AML-193 (cell line): ENCODE measurements around the gene GPR21.

Experiments used
- DNase-seq, 2 experiments: peaks; one replicate each; lab custom pipeline; 2025; lab: John Stamatoyannopoulos, UW

Gene GPR21, protein sequence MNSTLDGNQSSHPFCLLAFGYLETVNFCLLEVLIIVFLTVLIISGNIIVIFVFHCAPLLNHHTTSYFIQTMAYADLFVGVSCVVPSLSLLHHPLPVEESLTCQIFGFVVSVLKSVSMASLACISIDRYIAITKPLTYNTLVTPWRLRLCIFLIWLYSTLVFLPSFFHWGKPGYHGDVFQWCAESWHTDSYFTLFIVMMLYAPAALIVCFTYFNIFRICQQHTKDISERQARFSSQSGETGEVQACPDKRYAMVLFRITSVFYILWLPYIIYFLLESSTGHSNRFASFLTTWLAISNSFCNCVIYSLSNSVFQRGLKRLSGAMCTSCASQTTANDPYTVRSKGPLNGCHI

DNA sequence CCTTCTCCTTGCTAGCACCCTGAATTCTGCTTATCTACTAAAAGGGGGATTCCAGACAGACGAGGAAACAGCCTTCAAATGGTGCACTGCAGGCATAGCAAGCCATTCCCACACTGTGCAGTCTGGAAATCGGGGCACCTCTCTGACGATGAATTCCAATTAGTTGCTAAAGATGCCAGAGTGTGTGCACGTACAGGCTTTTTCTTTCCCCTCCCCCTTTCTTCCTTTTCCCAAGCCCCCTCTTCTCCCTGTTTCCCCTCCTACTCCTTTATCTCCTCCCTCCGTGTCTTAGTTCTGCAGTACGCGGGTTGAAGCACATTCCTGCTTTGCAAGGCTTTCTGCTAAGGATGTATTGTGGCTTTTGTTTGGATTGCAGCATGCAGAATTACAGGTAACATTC, at the start of gene GPR21:
Gene GPR21, plus strand, starts transcription at position 316 of the 400 bp plus-strand sequence. CDS start 900 bp downstream, outside the sequence.
- DNase-seq: no peak

DNA sequence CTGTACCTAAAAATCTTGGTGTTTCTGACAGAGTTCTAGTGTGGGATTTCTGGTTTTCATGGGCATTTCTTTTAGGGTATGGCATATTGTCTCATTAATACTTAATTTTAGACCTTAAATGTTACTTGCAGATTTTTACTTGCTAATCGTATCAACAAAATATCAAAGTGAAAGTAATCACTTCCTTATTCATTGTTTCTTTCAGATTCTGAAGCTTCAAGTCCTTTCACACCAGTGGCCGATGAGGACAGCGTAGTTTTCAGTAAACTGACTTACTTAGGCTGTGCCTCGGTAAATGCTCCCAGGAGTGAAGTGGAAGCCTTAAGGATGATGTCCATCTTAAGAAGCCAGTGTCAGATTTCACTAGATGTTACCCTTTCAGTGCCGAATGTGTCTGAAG, 47.5 kb upstream of the GPR21 start:
- DNase-seq: no peak

DNA sequence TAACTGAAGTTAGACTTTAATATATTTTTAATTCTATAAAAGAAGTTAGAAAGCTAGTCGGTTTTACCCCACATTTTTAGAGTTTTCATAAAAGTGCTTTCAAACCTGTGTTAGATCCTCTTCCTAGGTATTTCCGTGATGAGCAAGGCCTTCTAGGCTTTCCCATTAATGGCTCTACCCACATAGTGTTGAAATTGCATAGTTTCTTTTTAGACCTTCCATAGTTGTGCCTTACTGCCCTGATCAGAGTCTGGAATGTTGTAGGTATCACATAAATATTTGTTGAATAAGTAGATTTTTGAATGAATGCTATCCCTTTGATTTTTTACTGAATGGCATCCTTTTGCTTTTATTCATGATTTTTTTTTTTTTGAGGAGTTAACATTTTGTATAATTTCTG, 45.3 kb upstream of the GPR21 start:
- no peak for DNase-seq

DNA sequence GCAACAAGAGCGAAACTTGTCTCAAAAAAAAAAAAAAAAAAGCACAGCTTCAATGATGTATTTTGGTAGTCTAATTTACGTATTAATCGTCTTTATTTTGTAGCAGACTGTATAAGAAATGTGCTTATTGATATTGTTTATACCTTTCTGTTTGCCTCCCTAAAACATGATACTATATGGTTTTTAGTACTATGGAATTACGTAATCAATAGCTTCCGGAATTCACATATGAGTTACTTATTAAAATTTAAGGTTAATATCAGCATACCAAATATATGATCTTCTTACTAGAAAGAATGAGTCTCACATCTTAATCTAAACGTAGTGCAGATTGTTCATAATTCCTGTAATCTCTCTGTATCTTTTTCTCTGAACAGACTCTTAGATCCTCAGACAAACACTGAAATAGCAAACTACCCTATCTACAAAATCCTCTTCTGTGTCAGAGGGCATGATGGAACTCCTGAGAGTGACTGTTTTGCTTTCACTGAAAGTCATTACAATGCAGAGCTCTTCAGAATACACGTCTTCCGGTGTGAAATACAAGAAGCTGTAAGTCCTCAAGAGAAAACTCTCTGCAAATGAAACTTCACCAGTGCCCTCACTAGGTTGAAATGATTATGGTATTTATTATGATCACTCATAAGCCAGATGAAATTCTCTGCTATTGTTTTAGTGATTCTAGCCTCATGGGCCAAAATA, 44.4 kb upstream of the GPR21 start:
- no peak for DNase-seq

DNA sequence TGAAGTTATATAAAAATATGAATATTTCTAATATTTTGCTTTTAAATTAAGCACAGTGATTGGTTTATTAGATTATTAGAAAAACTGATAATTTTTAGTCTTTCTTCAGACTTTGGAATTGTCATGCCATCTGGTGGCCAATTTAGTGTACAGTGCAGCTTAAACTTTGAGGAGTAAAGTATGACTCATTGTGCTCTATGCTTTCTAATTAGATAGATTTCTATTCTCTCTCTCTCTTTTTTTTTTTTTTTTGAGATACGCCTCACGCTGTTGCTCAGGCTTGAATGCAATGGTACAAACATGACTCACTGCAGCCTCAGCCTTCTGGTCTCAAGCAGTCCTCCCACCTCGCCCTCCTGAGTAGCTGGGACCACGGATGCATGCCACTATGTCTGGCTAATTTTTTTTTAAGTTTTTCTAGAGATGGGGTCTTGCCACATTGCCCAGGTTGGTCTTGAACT, 42.1 kb upstream of the GPR21 start:
- DNase-seq: peak; percentile 49 to 65

DNA sequence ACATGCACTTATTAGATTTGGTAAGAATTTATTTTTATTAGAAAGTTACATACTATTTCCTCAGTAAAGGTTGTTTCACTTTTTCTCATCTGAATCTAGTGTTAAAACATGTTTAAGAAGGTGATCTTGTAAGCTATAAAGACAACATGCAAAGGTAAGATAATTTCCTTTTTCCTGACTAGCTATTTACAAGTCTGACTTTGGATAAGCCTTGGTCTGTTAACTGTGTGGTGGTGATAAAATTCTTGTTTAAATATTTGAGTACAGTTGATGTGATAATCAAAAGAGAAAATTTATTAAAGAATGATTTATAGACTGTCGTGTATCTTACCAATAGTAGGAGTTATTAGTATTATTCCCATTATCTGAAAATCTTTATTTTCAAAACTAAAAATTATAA, 36.9 kb upstream of the GPR21 start:
- no peak for DNase-seq

DNA sequence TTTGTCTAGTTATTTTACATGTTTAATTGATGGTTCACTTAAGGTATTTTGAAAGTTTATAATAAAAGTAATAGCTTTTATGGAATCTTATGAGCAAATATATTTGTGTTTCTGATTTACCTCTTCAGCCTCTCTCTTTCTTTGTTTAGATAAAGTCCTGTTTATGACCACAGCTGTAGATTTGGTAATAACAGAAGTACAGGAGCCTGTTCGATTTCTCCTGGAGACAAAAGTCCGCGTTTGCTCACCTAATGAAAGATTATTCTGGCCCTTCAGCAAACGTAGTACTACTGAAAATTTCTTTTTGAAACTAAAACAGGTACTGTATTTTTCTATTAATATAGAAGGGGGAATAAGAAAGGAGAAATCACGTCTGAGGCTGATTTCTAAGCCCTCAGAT, 35.0 kb upstream of the GPR21 start:
- no peak for DNase-seq

DNA sequence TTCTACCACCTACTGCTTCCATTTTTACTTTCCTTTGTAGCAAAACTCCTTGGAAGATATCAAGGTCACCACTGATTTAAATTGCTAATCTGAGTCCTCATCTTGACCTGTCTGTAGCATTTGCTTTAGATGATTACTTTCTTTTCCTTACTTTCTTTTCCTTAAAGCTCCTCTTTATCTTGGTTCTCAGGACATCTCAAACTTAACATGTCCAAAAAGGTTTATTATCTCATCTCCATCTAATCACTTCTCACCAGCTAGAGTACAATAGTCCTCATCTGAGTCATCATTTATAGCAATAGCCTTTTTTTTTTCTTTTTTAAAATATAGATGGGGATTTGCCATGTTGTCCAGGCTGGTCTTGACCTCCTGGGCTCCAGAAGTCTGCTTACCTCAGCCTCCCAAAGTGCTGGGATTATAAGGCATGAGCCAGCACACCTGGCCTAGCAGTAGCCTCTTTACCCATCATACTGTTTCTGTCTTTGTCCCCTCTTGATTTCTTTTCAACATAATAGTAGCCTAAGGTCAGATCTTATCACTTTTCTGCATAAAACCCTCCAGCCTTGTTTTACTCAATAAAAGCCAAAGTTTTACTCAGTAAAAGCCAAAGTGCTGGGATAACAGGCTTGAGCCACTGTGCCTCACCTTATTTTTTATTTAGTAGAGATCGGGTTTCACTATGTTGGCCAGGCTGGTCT, 32.9 kb upstream of the GPR21 start:
- no peak for DNase-seq

DNA sequence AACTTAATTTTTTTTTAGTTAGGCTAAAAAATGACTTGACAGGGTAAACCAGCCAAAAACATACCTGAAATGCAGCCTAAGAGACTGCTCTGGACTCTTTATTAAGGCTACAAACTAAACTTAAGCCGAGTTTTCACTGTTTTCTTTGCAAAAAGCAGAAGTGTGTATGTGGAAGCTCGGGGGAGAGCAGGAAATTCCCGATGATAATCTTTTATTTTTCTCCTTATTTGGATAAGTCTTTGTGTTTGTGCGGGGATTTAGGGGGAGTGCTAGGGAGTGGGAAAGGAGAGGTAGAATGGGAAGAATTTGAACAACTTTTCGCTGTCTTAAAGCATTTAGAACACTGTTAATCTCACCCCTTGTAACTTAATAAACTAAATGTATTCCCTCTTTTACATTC, 30.7 kb upstream of the GPR21 start:
- no peak for DNase-seq

DNA sequence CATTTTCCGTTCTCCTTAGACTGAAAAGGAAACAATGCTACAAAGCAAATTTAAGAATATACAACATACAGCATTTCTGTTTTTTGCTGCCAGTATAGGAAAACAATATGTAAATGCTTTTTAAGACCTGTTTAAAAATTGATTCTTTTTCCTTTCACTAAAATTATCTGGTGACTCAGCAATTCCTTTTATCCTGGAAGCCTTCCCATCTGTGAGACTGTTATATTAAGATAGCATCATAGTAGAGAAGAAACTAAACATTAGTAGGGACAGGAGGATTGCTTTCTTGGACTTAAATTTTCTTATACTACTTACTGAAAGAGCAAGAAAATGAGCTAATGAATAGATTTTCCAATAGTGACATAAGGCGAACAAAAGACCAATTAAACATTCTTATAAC, 30.0 kb upstream of the GPR21 start:
- no peak for DNase-seq

DNA sequence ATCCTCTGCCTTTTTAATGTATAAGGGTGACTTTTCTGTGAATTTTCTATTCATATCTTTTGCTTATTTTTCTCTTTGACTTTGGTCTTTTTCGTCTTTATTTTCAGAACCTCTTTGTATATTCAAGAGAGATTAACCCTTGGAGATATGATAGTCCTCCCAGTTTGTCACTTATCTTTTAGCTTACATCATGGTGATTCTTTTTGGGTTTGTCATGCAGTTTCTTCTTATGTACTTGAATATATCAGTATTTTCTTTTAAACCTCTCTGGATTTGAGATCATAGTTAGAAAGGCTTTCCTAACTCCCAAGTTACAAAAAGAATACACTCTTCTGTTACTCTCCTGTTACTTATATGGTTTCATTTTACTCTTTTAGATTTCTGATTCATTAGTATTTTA, 27.5 kb upstream of the GPR21 start:
- DNase-seq: no peak

DNA sequence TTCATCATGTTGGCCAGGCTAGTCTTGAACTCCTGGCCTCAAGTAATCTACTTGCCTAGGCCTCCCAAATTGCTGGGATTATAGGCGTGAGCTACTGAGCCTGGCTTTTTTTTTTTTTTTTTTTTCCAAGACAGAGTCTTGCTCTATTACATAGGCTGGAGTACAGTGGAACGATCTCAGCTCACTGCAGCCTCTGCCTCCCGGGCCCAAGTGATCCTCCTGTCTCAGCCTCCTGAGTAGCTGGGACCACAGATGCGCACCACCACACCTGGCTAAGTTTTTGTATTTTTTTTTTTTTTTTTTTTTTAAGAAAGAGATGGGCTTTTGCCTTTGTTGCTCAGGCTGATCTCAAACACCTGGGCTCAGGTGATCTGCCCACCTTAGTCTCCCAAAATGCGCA, 26.2 kb upstream of the GPR21 start:
- DNase-seq: no peak

DNA sequence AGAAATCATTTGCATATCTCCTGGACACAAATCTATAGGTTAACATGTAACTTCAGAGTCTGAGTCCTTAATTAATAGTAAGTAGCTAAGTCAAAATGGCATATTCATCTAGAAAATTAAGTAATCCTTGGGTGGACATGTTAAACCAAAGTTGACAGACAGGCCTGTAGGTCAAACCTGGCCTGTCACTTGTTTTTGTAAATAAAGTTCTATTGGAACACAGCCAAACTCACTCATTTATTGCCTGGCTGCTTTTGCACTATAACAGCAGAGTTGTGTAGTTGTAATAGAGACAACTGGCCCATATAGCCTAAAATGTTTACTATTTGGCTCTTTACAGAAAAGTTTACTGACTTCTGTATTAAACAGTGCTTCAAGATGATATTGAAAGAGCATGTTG, 24.6 kb upstream of the GPR21 start:
- DNase-seq: no peak

DNA sequence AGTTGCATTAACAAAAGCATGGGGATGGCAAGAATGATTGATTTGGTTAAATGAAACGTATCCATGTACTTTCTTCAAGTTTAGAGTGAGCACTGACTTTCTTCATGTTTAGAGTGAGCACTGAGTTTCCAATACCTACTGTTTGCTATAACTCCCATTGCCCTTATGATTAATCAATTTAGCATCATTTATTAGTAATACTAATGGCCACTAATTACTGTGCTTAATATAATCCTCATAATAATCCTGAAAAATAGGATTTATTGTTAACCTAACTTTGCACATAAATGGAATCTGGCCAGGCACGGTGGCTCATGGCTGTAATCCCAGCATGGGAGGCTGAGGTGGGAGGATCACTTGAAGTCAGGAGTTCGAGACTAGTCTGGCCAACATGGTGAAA, 22.1 kb upstream of the GPR21 start:
- DNase-seq: no peak

DNA sequence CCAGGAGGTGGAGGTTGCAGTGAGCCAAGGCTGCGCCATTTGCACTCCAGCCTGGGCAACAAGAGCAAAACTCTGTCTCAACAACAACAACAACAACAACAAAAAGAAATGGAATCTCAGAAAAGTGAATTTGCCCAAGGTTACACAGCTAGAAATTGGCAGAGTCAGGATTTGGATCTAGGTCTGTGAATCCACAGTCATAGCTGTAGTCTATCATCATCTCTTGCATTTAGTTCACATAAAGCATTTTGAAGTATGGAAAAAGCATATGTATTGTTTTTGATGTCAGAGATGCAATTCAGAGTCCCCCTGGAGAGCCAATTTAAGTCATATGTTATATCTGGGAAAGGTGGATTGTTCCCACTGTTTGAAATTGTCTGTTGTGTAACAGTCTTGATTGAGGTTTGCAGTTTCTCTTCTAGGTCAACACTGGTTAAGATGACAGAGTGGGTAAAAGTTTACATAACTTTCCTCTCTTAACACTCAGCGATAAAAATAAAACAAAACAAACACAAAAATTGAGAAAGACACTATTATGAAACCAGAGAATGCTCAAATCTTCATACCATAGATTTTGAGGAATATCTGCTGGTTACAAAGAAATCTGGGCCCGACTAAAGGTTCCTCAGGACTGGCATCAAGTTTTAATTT, 21.5 kb upstream of the GPR21 start:
- no peak for DNase-seq

DNA sequence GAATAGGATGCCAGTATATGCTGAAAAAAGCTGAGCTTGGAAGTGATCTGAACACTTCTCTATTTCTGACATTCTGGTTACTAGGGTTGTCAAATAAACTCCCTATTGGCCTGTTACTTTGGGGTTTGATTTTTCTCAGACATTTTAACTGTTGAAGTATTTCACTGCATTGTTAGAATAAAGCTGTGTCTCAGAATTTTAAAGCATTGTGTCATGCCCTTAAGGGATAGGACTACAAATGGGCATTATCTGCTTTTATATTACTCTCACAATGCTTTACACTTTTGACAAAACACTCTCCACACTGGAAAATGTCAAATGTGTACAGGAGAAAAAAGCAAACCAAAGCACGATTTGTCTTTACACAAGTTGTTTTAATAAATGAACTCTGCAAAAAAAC, 16.8 kb upstream of the GPR21 start:
- no peak for DNase-seq

DNA sequence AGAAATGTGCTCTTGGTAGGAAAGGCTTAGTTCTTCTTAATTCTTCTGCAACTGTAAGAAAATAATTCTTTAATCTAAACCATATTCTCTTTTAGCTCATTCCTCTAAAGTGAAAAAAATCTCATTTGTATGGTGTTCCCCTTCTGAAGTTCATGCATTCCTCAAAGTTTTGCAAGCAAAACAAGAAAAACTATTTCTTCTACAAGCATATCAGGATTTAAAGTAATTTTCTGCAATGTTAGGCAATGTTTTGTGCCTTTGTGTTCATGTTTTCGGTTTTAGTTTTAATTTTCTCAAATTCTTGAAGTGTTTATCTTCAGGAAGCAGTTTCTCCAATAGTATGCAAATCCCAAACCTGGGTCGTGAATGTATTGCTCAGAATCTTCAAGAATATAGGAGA, 12.7 kb upstream of the GPR21 start:
- no peak for DNase-seq

DNA sequence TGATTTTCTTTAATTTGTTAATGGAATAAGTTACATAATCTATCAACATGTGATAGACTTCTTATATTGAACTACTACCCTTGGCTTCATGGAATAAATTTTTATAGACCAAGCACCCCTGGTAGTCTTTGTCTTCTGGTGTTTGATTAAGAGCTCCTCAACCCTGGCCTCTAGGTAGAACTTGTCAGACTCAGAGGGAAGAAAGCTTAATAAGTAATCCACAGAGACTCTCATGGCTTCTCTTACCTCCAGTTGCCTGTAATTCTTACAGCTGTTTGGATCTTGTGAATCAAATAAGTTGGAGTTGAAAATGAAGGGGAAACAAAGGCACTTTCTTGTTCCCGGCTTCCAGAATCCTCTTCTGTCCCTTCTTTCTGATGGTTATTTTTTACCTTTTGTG, 7.0 kb upstream of the GPR21 start:
- DNase-seq: no peak

DNA sequence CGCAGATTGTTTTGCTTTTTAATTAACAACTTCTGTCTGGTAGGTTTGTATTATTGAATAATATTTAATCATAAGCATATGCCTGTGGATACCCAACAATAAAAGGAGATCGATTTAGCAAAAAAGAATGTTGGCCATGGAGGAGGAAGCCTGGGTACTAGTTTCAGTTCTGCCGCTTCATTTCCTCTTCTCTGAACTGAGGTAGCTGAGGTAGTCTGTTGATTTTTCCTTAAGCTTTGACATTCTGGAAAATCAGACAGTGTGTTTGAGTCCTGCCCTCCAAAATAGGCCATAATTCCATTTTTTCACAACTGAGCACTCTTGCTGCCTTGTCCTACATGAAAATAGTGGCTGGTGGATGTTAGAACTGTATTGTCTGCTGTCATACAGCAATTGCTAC, 6.0 kb upstream of the GPR21 start:
- no peak for DNase-seq

DNA sequence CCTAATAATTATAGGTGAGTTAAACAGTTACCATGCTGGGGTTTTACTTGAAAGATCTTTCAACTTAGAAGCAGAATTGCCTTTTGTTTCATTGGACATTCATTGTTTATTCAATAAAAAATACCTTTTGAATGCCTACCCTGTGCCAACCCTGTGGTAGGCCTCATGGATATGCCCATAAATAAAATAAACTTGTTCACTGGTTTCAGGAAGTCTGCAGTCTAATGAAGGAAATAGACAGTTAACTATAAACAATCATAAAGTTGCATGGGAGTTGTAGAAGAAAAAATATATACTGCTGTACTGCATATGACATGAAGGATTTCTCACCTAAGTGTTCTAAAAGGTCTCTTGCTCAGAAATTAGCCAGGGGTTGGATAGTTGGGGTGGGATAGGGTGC, 5.3 kb upstream of the GPR21 start:
- DNase-seq: no peak

DNA sequence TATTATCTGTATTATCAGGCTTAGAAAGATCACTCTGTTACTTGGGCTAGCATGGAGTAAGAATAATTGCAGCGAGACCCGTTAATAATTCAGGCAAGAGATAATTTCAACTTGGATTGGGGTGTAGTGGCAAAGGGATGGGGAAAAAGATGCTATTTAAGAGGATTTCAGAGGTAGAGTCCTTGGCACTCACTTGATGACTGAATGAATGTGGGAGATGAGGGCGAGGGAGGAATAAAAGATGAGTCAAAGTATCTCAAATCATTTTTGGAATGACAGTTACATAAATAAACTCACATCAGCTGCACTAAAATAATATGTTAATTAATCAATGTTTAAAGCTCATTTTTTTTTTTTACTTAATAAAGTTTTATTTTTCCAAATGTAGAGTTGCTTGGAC, 4.5 kb upstream of the GPR21 start:
- no peak for DNase-seq

DNA sequence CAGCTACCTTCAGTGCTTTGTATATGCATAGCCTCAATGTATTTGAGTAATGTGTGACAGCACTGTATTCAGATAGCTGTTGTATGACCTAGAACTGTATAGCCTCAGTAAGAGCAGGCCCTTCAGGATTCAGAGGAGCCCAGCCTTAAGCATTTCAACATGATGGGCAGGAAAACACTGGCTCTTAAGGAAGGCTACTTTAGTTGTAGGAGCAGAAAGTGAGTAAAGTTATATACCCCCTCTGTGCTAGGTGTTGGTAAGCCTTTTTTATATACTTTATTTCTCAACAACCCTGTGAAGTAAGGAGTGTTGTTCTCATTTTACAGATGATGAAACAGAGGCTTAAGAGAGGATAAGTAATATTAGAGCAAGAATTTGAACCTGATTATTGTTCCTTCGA, 1.5 kb upstream of the GPR21 start:
- DNase-seq: no peak
